HTERT RPE-1 (cell line): ENCODE data around the gene PLVAP.

Experiments used
- in situ Hi-C: fragments of 300-500 bp; cut with MboI; formaldehyde crosslinking; loops from 4 replicates; pipeline ENCODE4 v1.14.3; 2020; ENCODE audit warnings: low sequenced_read_pairs

Gene PLVAP

GRCh38 chr19:17357724-17358123 is 19.4 kb downstream of the PLVAP start:
- in situ Hi-C loops, result no loop called here

GRCh38 chr19:17357078-17357666 is 20.0 kb downstream of the PLVAP start:
- in situ Hi-C loops, result no loop called here

- in situ Hi-C loops, result no loop called here
Measured at GRCh38 chr19:17353386-17353785, 23.8 kb downstream of the PLVAP start.

- in situ Hi-C loops, result no loop called here
Measured at GRCh38 chr19:17352608-17353280, 24.4 kb downstream of the PLVAP start.

GRCh38 chr19:17351815-17352435 is 25.2 kb downstream of the PLVAP start:
- in situ Hi-C loops, result no loop called here

GRCh38 chr19:17348700-17349099 is 28.4 kb downstream of the PLVAP start:
- in situ Hi-C loops, result no loop called here

- in situ Hi-C loops, result no loop called here
Measured at GRCh38 chr19:17347877-17348276, 29.3 kb downstream of the PLVAP start.

GRCh38 chr19:17347361-17347760 is 29.8 kb downstream of the PLVAP start:
- in situ Hi-C loops, result no loop called here

- in situ Hi-C loops, result no loop called here
Measured at GRCh38 chr19:17346109-17346671, 31.0 kb downstream of the PLVAP start.

- in situ Hi-C loops, result no loop called here
Measured at GRCh38 chr19:17341845-17342244, 35.3 kb downstream of the PLVAP start.

- in situ Hi-C loops, result no loop called here
Measured at GRCh38 chr19:17341386-17341785, 35.8 kb downstream of the PLVAP start.

- in situ Hi-C loops, result no loop called here
Measured at GRCh38 chr19:17340871-17341357, 36.2 kb downstream of the PLVAP start.

GRCh38 chr19:17340302-17340870 is 36.8 kb downstream of the PLVAP start:
- in situ Hi-C loops, result no loop called here

- in situ Hi-C loops, result no loop called here
Measured at GRCh38 chr19:17339088-17339741, 37.9 kb downstream of the PLVAP start.

- in situ Hi-C loops, result no loop called here
Measured at GRCh38 chr19:17338433-17339078, 38.6 kb downstream of the PLVAP start.

GRCh38 chr19:17337675-17338432 is 39.3 kb downstream of the PLVAP start:
- in situ Hi-C loops, result no loop called here

GRCh38 chr19:17336872-17337674 is 40.1 kb downstream of the PLVAP start, which contains the start of gene GTPBP3:
GTPBP3 (plus strand) TSS chr19:17337553; CDS start chr19:17337612, 59 bp downstream.
- in situ Hi-C loops, result no loop called here

GRCh38 chr19:17335575-17335974 is 41.6 kb downstream of the PLVAP start:
- in situ Hi-C loops, result no loop called here
